Stimulated activated naive CD8-positive, alpha-beta T cell treated with anti-CD3 and anti-CD28 coated beads, Interleukin-15, Interleukin-2, amounts not matched to agents 100 ng/mL and 50 ng/mL, for 24 hours (primary cell): Measurements from ENCODE around the gene SELENON.

Experiments
- H3K27ac Mint-ChIP-seq: one replicate; pipeline ENCODE4 v1.8.0; 2021; ENCODE audit warnings: mild to moderate bottlenecking, mixed read lengths
- H3K27me3 Mint-ChIP-seq: one replicate; pipeline ENCODE4 v1.8.0; 2021; ENCODE audit warnings: mixed read lengths
- H3K36me3 Mint-ChIP-seq: one replicate; pipeline ENCODE4 v1.8.0; 2021; ENCODE audit warnings: low read depth, mixed read lengths
- H3K4me1 Mint-ChIP-seq: one replicate; pipeline ENCODE4 v1.8.0; 2021; ENCODE audit warnings: low read depth, mixed read lengths
- H3K4me3 Mint-ChIP-seq: one replicate; pipeline ENCODE4 v1.8.0; 2021; ENCODE audit warnings: mild to moderate bottlenecking, mixed read lengths
- H3K9me3 Mint-ChIP-seq: one replicate; pipeline ENCODE4 v1.8.0; 2021; ENCODE audit warnings: mixed read lengths

SELENON gene

DNA sequence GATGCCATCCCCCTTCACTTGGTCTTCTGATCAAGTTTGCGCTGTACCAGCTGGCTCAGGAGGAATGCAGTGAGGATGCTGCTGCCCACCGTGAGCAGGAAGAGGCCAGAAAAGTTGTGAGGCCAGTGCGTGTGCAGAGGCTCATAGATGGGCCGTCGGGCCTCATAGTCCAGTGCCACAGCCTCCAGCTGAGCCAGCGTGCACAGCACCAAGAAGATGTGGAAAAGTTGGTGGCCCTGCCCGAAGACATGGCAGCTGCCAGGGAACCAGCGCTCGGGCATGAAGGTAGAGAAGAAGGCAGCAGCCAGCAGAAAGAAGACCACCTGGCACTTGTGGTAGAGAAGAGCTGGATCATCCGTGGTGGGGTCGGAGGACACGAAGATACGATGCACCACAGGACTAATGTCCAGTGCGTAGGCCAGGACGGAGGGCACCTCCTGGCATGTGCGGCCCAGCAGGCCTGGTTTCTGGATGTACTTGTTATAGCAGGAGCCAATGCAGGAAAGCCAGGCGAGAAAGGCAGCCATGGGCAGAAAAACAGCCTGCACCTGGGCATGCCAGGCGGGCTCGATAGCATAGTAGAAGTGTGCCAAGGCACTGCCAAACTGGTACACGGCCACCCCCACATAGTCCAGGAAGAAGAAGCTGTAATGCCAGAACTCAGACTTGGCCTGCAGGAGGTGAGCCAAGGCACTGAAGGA, 62.9 kb downstream of the SELENON start:
- peaks cover 21% of the 10 kb centered on the region for H3K4me1 Mint-ChIP-seq
- H3K9me3 Mint-ChIP-seq: no peaks in the 10 kb centered on the region
- H3K27me3 Mint-ChIP-seq: no peaks in the 10 kb centered on the region
- H3K27ac Mint-ChIP-seq: no peak overlapping the region
- H3K4me3 Mint-ChIP-seq: no peak overlapping the region
- H3K36me3 Mint-ChIP-seq: peaks cover 5% of the 10 kb centered on the region

GRCh38 chr1:25863486-25864262, 63.7 kb downstream of the SELENON start:
- Mint-ChIP-seq H3K4me1 (peaks cover 16% of the 10 kb centered on the region), H3K27ac (no peak overlapping the region), H3K36me3 (peaks cover 5% of the 10 kb centered on the region), H3K4me3 (no peak overlapping the region), H3K9me3 (no peaks in the 10 kb centered on the region), H3K27me3 (no peaks in the 10 kb centered on the region)

GRCh38 chr1:25864434-25864833, 64.4 kb downstream of the SELENON start:
- Mint-ChIP-seq H3K27me3 (no peaks in the 10 kb centered on the region), H3K4me1 (peaks cover 13% of the 10 kb centered on the region), H3K27ac (no peak overlapping the region), H3K4me3 (no peak overlapping the region), H3K9me3 (no peaks in the 10 kb centered on the region), H3K36me3 (peaks cover 5% of the 10 kb centered on the region)

DNA sequence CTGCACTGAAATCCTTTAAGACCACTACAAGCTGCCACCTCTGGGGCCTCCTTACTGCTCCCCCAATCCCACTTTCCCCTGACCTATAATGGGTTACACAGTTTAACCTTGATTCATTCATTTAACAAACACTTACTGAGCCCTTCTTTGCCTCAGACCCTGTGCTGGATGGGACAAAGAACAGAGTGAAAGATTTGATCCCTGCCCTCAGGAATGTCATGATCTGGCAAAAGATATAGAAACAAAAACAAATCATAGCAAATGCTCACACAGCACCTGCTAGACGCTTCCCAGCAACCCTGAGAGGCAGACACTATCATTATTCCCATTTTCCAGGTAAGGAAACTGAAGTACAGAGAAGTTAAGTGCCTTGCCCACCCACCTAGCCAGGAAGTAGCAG, 66.3 kb downstream of the SELENON start:
- Mint-ChIP-seq H3K9me3 (no peaks in the 10 kb centered on the region), H3K4me1 (peaks cover 4% of the 10 kb centered on the region), H3K27me3 (no peaks in the 10 kb centered on the region), H3K27ac (no peak overlapping the region), H3K4me3 (no peak overlapping the region), H3K36me3 (peaks cover 5% of the 10 kb centered on the region)

DNA sequence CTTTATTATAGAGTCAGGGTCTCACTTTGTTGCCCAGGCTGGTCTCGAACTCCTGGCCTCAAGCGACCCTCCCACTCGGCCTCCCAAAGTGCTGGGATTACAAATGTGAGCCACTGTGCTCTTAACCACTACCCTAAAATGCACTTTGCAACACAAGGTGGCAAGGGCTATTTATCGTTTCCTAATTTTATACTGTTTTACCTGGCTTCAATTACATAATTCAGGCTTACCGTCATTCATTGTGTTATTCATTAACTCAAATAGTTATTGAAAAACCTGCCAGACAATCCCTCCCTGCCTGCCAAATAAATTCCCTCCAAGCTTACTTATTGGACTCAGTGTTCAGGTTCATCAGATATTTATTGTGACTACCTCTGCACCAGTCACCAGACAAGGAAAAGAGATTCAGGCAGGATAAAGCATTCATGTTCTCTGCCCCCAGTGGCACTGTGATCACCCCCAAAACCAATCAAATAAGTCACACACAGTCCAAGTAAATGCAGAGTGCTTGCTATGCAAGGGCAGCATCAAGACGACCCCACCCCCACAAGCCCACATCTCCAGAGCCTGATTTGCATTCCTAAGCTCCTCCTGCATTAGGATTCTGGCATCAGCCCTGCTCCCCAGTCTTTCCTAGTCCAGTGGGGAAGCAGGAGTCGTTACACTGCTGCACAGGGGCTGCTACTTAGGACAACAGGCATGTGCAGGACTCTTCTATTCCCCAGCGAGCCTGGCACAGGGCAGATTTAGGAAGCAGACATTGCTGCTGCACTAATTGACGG, 67.4 kb downstream of the SELENON start:
- H3K27me3 Mint-ChIP-seq: no peaks in the 10 kb centered on the region
- no peaks in the 10 kb centered on the region for H3K4me1 Mint-ChIP-seq
- H3K27ac Mint-ChIP-seq: no peak overlapping the region
- no peaks in the 10 kb centered on the region for H3K9me3 Mint-ChIP-seq
- no peak overlapping the region for H3K4me3 Mint-ChIP-seq
- H3K36me3 Mint-ChIP-seq: peaks cover 5% of the 10 kb centered on the region
